HG03575 (cell line): Measurements from ENCODE around the gene PIM3.

Experiments
- ATAC-seq: cut with Tn5 transposase; IDR thresholded peaks from one replicate; pipeline ENCODE4 v1.9.1; 2021; ENCODE audit not compliant: unreplicated experiment, insufficient number of reproducible peaks, low FRiP score; ENCODE audit errors: extremely low read depth

PIM3 gene

GRCh38 chr22:49960159-49961004 is at the start of gene PIM3:
TSS of gene PIM3 (plus strand) at chr22:49960772. CDS start at chr22:49960948, 176 bp downstream.
- ATAC-seq: no peak

GRCh38 chr22:49911881-49912625 is 48.5 kb upstream of the PIM3 start:
- no peak for ATAC-seq

- ATAC-seq: no peak
Observed at GRCh38 chr22:49913026-49913425, 47.5 kb upstream of the PIM3 start.

DNA sequence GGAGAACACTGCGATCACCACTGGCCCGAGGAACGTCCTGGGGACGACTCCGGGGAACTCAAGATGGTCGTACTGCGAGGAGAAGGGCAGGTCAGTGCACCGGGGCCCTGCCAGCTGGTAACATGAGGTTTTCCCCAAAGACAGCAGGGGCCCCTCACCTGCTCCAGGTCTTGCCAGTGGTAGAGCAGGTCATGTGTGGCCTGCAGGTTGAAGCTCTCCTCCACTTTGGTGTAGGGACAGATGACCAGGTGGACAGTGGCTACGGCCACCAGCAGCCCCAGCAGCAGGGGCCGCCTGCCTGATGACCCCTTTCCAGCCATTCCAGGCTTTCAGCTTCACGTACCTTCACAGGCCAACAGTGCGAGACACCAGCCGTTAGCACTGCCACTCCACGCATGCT is 47.1 kb upstream of the PIM3 start:
- no peak for ATAC-seq

- no peak for ATAC-seq
Observed at GRCh38 chr22:49914256-49914655, 46.3 kb upstream of the PIM3 start.

GRCh38 chr22:49915610-49916009 is 45.0 kb upstream of the PIM3 start:
- no peak for ATAC-seq

DNA sequence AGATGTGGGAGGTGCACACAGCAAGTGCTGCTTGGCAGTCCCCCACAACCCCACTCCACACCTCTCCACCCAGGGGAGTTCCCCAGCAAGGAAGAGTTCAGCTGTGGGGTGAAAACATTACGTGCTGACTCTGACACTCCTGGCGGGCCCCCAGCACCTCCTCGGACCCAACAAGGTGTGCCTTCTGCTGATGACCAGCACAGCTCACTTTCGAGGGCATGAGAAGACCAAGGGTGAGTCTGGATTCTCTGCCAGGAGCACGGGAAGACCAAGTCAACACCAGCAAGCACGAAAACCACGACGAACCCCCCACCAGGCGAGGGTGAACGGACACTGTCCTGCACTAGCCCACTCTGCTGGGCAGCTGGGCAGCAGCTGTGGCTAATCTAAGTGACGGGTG is 43.7 kb upstream of the PIM3 start:
- ATAC-seq: no peak

DNA sequence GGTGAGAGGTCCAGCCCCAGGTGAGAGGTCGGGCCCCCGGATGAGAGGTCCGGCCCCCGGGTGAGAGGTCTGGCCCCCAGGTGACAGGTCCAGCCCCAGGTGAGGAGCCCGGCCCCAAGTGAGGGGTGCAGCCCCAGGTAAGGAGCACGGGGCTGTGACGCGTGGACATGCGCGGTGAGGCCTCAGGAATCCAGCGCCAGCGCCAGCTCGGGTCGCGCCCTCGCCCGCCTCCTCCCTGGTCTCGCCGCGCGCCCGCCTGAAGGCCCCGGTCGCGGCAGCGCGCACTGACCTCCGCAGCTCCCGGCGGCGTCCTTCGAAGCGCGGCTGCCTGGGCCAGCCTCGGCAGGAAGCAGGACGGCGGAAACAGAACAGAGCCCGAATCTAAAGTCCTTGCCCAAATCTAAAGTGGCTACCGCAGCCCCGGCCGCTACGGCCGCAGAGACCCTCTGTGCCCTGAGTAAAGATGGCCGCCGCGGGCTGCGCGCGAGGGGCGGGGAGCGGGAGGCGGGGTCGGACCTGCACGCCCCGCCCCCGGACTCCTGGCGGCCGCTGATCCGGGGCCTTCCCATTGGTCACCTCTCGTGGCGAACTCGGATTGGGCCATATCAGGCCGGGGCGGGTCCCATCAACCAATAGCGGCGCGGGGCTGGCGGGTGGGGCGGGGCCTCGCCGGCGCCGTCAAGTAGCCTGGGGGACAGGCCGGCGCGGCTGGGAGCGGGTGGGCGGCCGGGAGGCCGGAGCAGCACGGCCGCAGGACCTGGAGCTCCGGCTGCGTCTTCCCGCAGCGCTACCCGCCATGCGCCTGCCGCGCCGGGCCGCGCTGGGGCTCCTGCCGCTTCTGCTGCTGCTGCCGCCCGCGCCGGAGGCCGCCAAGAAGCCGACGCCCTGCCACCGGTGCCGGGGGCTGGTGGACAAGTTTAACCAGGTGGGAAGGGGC is 42.3 kb upstream of the PIM3 start, which contains the start of the genes ALG12 and CRELD2:
TSS of gene ALG12 (minus strand) at position 465 of the 937 bp plus-strand sequence. CDS start 4,673 bp downstream, outside the sequence.
TSS of gene CRELD2 (plus strand) at position 661 of the 937 bp plus-strand sequence. CDS start at position 797, 136 bp downstream.
- no peak for ATAC-seq

GRCh38 chr22:49918911-49919881 is 41.4 kb upstream of the PIM3 start:
- no peak for ATAC-seq

GRCh38 chr22:49920859-49921258 is 39.7 kb upstream of the PIM3 start:
- ATAC-seq: no peak

GRCh38 chr22:49921508-49922278 is 38.9 kb upstream of the PIM3 start:
- ATAC-seq: no peak

- no peak for ATAC-seq
Observed at GRCh38 chr22:49922484-49922883, 38.1 kb upstream of the PIM3 start.

- ATAC-seq: no peak
Observed at GRCh38 chr22:49922926-49923325, 37.6 kb upstream of the PIM3 start.

- ATAC-seq: no peak
Observed at GRCh38 chr22:49923445-49923844, 37.1 kb upstream of the PIM3 start.

- ATAC-seq: no peak
Observed at GRCh38 chr22:49924113-49924833, 36.3 kb upstream of the PIM3 start.

DNA sequence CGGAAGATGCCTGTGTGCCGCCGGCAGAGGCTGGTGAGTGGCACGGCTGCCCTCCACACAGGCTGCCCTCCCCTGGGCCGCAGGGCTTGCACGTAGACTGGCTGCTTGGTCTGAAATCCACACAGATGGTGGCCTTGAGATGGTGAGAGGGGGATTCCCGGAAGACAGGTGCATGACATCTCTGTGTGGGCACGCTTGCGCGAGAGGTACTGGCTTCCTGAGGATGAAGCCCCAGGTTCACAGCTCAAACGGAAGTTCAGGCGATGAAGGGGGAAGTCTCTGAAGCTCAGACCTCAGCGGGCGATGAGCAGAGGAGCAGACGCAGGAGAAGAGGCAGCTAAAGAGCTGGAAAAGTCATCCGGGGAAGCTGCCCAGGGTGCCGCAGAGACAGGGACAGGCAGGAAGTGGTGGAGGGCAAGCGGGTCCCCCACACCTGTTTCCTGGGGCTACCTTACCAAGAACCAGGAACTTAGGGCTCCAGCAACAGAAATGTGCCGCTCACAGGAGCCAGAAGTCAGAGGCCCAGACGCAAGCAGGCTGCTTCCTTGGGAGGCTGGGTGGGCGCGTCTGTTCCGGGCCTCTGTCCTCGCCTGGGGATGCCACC is 34.9 kb upstream of the PIM3 start:
- ATAC-seq: no peak
